HepG2 (cell line): ENCODE results near the gene TUBA4A. TPM values are rescaled to one million over a fixed set of nuclear protein-coding genes. Genes with fewer than 3 reads are reported as not detected.

Experiments
- CBX2 ChIP-seq, 2 experiments: fragments of 200-600 bp in 1 of 2; sonication (generic); formaldehyde crosslinking in 1 of 2; IDR thresholded peaks; 2 replicates each; pipeline versions ENCODE4 v1.7.0 to v1.8.1; 2018 to 2022; ENCODE audit warnings: low read depth in 2 of 2, low read length in 1 of 2, mild to moderate bottlenecking in 1 of 2, missing genetic modification reagents in 1 of 2
- ETV6 ChIP-seq: sonication (generic); formaldehyde crosslinking; conservative IDR thresholded peaks from 2 replicates; pipeline ENCODE4 v1.4.0; 2020; ENCODE audit warnings: missing genetic modification reagents
- HES4 ChIP-seq: sonication (generic); formaldehyde crosslinking; IDR thresholded peaks from 2 replicates; pipeline ENCODE4 v1.9.0; 2021; ENCODE audit warnings: mild to moderate bottlenecking, missing genetic modification reagents, borderline replicate concordance
- IRX3 ChIP-seq: sonication (generic); formaldehyde crosslinking; IDR thresholded peaks from 2 replicates; pipeline ENCODE4 v1.8.1; 2023; ENCODE audit warnings: mild to moderate bottlenecking, low read depth, missing genetic modification reagents, borderline replicate concordance
- KDM2A ChIP-seq: sonication (generic); formaldehyde crosslinking; IDR thresholded peaks from 2 replicates; pipeline ENCODE4 v1.4.0; 2020; ENCODE audit warnings: low read depth, missing genetic modification reagents, borderline replicate concordance
- KDM5A ChIP-seq: fragments of 200-600 bp; sonication (generic); IDR thresholded peaks from 2 replicates; pipeline ENCODE4 v1.7.0; 2018; ENCODE audit warnings: antibody characterized with exemption, mild to moderate bottlenecking, low read length, borderline replicate concordance
- NONO ChIP-seq, 2 experiments: fragments of 450-650 bp in 1 of 2; sonication (generic) in 1 of 2; formaldehyde crosslinking in 1 of 2; IDR thresholded peaks in 1 of 2; conservative IDR thresholded peaks in 1 of 2; 2 replicates each; pipeline versions ENCODE4 v1.6.1 to v1.8.0; 2017 to 2022; ENCODE audit warnings: mild to moderate bottlenecking in 1 of 2, missing genetic modification reagents in 1 of 2, moderate library complexity in 1 of 2
- NR2F6 ChIP-seq, 2 experiments: IDR thresholded peaks; 2 replicates each; pipeline ENCODE4 v1.6.1; 2016; ENCODE audit warnings: antibody characterized with exemption in 1 of 2, mild to moderate bottlenecking in 1 of 2
- SP4 ChIP-seq: sonication (generic); formaldehyde crosslinking; IDR thresholded peaks from 2 replicates; pipeline ENCODE4 v1.8.1; 2023; ENCODE audit warnings: mild to moderate bottlenecking, missing genetic modification reagents
- STAG1 ChIP-seq: sonication (generic); formaldehyde crosslinking; IDR thresholded peaks from 2 replicates; pipeline ENCODE4 v1.4.0; 2020; ENCODE audit warnings: missing genetic modification reagents
- TSC22D2 ChIP-seq: sonication (generic); formaldehyde crosslinking; IDR thresholded peaks from 2 replicates; pipeline ENCODE4 v1.5.1; 2020; ENCODE audit warnings: missing genetic modification reagents, mild to moderate bottlenecking, borderline replicate concordance
- ZNF225 ChIP-seq: sonication (generic); formaldehyde crosslinking; IDR thresholded peaks from 2 replicates; pipeline ENCODE4 v1.4.0; 2020; ENCODE audit warnings: mild to moderate bottlenecking, missing genetic modification reagents
- ZNF543 ChIP-seq: sonication (generic); formaldehyde crosslinking; IDR thresholded peaks from 2 replicates; pipeline ENCODE4 v1.4.0; 2020; ENCODE audit warnings: mild to moderate bottlenecking, missing genetic modification reagents
- ZNF567 ChIP-seq: sonication (generic); formaldehyde crosslinking; IDR thresholded peaks from 2 replicates; pipeline ENCODE4 v1.8.1; 2023; ENCODE audit warnings: mild to moderate bottlenecking, missing genetic modification reagents, borderline replicate concordance
- polyA plus RNA-seq, 8 experiments: library from polyadenylated mRNA; depleted of rRNA in 3 of 8; stranded (reverse) in 7 of 8; unstranded in 1 of 8; fragments of >200 nt; fragmentation: Illumina TruSeq in 4 of 8; extraction: Trizol in 4 of 8; gene quantifications; 2 replicates each; pipeline versions ENCODE4 v1.2.1 to v1.2.3, GENCODE V29; 2011 to 2016; ENCODE audit warnings: low read depth in 4 of 8, missing spikeins in 1 of 8, mixed read lengths in 1 of 8; ENCODE audit not compliant: insufficient read depth in 1 of 8
- total RNA-seq, 5 experiments: library from RNA; depleted of rRNA; stranded (reverse); fragments of >200 nt; fragmentation: Illumina TruSeq; extraction: Trizol; gene quantifications; 2 replicates each; pipeline ENCODE4 v1.2.3, GENCODE V29; 2016; ENCODE audit warnings: low read depth in 1 of 5
- TF ChIP-seq, protein P1 (sequence below): sonication (generic); formaldehyde crosslinking; IDR thresholded peaks from 2 replicates; pipeline ENCODE4 v1.4.0; 2020; ENCODE audit warnings: missing genetic modification reagents
- TF ChIP-seq, protein P2 (sequence below): sonication (generic); formaldehyde crosslinking; IDR thresholded peaks from 2 replicates; pipeline ENCODE4 v1.8.1; 2023; ENCODE audit warnings: mild to moderate bottlenecking, missing genetic modification reagents
- TF ChIP-seq, protein P3 (sequence below): IDR thresholded peaks from 2 replicates; pipeline ENCODE4 v1.4.0; 2020; ENCODE audit warnings: mild to moderate bottlenecking, missing genetic modification reagents

Gene TUBA4A
- total and polyA plus RNA-seq, 2 of the 13 experiments (the other 11 are each of a cell fraction or from before 2014, with no cell fraction given), result 1.3 to 12.7 TPM

DNA sequence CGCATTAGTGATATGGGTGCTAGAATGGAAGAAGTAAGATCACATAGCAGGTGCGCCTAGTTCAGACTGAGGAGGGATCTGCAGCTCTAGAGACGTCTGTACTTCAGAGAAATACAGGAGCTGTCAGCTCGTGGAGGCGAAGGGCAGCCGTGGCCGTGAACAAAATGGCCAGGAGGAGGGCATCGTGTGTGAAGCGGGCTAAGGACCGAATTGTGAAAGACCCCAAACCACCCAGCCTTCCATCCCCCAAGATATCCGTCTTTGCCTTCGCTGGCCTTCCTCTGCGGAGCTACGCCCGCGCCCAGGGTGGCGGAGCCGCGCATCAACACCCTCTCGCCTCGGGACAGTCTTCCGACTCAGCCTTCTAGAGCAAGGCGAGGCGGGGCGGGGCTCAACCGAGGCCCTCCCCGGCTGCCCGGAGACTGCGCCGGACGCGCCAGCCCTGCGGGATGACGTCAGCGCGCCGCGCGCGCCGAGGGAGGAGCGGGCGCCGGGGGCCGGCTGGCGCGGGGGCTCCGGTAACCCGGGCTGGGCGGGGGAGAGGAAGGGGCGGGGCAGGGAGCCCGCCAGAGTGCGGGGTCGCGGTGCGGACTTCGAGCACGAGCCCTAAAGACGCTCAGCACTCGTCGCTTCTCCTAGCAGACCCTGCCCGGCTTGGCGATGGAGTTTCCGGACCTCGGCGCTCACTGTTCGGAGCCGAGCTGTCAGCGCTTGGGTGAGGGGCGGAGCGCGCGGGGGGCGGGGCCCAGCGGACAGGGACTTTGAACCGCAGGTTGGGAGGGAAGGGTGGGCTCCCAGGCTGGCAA lies 47.2 kb downstream of the TUBA4A start, which contains the start of gene ZFAND2B (continued):
- TF ChIP-seq NR2F6 (IDR thresholded peaks at IDR 0.05) (no peak), NR2F6 (CRISPR knock-in tag; IDR thresholded peaks at IDR 0.05) (peak; percentile 23; the same call in 1 of the 2 replicates), SP4 (CRISPR knock-in tag) (peak; percentile 60; the same call in 1 of the 2 replicates), ZNF225 (CRISPR knock-in tag) (peak; percentile 59; the same call in 1 of the 2 replicates), ZNF543 (CRISPR knock-in tag) (peak; percentile 70; the same call in 1 of the 2 replicates), KDM5A (peak; percentile 78; the same call in 1 of the 2 replicates), KDM2A (CRISPR knock-in tag) (peak; percentile 99), CBX2 (IDR thresholded peaks at IDR 0.05; ENCODE audit: low read depth, low read length) (no peak), CBX2 (CRISPR knock-in tag; IDR thresholded peaks at IDR 0.05; ENCODE audit: low read depth) (peak; percentile 54; the same call in 1 of the 2 replicates), NONO (IDR thresholded peaks at IDR 0.05) (no peak), NONO (CRISPR knock-in tag; conservative IDR thresholded peaks at IDR 0.05) (peak; percentile 74), ETV6 (CRISPR knock-in tag) (0 out of 2 replicates have a peak, but pooled peaks have one; percentile 52), ZNF567 (CRISPR knock-in tag) (no peak), STAG1 (no peak), HES4 (peak; percentile 72; the same call in 1 of the 2 replicates), TSC22D2 (peak; percentile 71; the same call in 1 of the 2 replicates), IRX3 (CRISPR knock-in tag) (peak; percentile 88; the same call in 1 of the 2 replicates)
- TF ChIP-seq, protein P1, sequence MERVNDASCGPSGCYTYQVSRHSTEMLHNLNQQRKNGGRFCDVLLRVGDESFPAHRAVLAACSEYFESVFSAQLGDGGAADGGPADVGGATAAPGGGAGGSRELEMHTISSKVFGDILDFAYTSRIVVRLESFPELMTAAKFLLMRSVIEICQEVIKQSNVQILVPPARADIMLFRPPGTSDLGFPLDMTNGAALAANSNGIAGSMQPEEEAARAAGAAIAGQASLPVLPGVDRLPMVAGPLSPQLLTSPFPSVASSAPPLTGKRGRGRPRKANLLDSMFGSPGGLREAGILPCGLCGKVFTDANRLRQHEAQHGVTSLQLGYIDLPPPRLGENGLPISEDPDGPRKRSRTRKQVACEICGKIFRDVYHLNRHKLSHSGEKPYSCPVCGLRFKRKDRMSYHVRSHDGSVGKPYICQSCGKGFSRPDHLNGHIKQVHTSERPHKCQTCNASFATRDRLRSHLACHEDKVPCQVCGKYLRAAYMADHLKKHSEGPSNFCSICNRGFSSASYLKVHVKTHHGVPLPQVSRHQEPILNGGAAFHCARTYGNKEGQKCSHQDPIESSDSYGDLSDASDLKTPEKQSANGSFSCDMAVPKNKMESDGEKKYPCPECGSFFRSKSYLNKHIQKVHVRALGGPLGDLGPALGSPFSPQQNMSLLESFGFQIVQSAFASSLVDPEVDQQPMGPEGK (CRISPR knock-in tag), result peak; percentile 79
- TF ChIP-seq, protein P2, sequence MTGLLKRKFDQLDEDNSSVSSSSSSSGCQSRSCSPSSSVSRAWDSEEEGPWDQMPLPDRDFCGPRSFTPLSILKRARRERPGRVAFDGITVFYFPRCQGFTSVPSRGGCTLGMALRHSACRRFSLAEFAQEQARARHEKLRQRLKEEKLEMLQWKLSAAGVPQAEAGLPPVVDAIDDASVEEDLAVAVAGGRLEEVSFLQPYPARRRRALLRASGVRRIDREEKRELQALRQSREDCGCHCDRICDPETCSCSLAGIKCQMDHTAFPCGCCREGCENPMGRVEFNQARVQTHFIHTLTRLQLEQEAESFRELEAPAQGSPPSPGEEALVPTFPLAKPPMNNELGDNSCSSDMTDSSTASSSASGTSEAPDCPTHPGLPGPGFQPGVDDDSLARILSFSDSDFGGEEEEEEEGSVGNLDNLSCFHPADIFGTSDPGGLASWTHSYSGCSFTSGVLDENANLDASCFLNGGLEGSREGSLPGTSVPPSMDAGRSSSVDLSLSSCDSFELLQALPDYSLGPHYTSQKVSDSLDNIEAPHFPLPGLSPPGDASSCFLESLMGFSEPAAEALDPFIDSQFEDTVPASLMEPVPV (CRISPR knock-in tag), result peak; percentile 89
- TF ChIP-seq, protein P3, sequence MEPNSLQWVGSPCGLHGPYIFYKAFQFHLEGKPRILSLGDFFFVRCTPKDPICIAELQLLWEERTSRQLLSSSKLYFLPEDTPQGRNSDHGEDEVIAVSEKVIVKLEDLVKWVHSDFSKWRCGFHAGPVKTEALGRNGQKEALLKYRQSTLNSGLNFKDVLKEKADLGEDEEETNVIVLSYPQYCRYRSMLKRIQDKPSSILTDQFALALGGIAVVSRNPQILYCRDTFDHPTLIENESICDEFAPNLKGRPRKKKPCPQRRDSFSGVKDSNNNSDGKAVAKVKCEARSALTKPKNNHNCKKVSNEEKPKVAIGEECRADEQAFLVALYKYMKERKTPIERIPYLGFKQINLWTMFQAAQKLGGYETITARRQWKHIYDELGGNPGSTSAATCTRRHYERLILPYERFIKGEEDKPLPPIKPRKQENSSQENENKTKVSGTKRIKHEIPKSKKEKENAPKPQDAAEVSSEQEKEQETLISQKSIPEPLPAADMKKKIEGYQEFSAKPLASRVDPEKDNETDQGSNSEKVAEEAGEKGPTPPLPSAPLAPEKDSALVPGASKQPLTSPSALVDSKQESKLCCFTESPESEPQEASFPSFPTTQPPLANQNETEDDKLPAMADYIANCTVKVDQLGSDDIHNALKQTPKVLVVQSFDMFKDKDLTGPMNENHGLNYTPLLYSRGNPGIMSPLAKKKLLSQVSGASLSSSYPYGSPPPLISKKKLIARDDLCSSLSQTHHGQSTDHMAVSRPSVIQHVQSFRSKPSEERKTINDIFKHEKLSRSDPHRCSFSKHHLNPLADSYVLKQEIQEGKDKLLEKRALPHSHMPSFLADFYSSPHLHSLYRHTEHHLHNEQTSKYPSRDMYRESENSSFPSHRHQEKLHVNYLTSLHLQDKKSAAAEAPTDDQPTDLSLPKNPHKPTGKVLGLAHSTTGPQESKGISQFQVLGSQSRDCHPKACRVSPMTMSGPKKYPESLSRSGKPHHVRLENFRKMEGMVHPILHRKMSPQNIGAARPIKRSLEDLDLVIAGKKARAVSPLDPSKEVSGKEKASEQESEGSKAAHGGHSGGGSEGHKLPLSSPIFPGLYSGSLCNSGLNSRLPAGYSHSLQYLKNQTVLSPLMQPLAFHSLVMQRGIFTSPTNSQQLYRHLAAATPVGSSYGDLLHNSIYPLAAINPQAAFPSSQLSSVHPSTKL (CRISPR knock-in tag), result no peak; the same call in none of the 2 replicates
